HepG2 (cell line): Measurements from ENCODE around the gene SMCO4. TPM values are rescaled to one million over a fixed set of nuclear protein-coding genes. Genes with fewer than 3 reads are reported as not detected.
A peak's percentile ranks its signal among the peaks of the same experiment; 100 is the strongest.

Experiments used
- CBX5 ChIP-seq: sonication (generic); formaldehyde crosslinking; IDR thresholded peaks from 2 replicates; pipeline ENCODE4 v1.4.0; 2020; ENCODE audit warnings: missing genetic modification reagents, borderline replicate concordance
- ELF3 ChIP-seq: IDR thresholded peaks from 2 replicates; pipeline ENCODE4 v1.6.1; 2016; ENCODE audit warnings: missing genetic modification reagents, missing compliant biosample characterization
- FOSL2 ChIP-seq: sonication (generic); formaldehyde crosslinking; IDR thresholded peaks from 2 replicates; pipeline ENCODE4 v1.4.0; 2020; ENCODE audit warnings: missing genetic modification reagents
- MED1 ChIP-seq: sonication (generic); formaldehyde crosslinking; IDR thresholded peaks from 2 replicates; pipeline ENCODE4 v1.4.0; 2020; ENCODE audit warnings: missing genetic modification reagents
- ZMYM3 ChIP-seq: sonication (generic); formaldehyde crosslinking; IDR thresholded peaks from 2 replicates; pipeline ENCODE4 v1.5.1; 2020; ENCODE audit warnings: mild to moderate bottlenecking, missing genetic modification reagents
- ZNF460 ChIP-seq: sonication (generic); formaldehyde crosslinking; IDR thresholded peaks from 2 replicates; pipeline ENCODE4 v1.5.1; 2020; ENCODE audit warnings: missing genetic modification reagents, mild to moderate bottlenecking, borderline replicate concordance
- polyA plus RNA-seq, 8 experiments: library from polyadenylated mRNA; depleted of rRNA in 3 of 8; stranded (reverse) in 7 of 8; unstranded in 1 of 8; fragments of >200 nt; fragmentation: Illumina TruSeq in 4 of 8; extraction: Trizol in 4 of 8; gene quantifications; 2 replicates each; pipeline versions ENCODE4 v1.2.1 to v1.2.3, GENCODE V29; 2011 to 2016; ENCODE audit warnings: low read depth in 4 of 8, missing spikeins in 1 of 8, mixed read lengths in 1 of 8; ENCODE audit not compliant: insufficient read depth in 1 of 8
- total RNA-seq, 5 experiments: library from RNA; depleted of rRNA; stranded (reverse); fragments of >200 nt; fragmentation: Illumina TruSeq; extraction: Trizol; gene quantifications; 2 replicates each; pipeline ENCODE4 v1.2.3, GENCODE V29; 2016; ENCODE audit warnings: low read depth in 1 of 5
- TF ChIP-seq, protein P1 (sequence below): sonication (generic); formaldehyde crosslinking; IDR thresholded peaks from 2 replicates; pipeline ENCODE4 v1.5.1; 2020; ENCODE audit warnings: mild to moderate bottlenecking, missing genetic modification reagents
- TF ChIP-seq, protein P2 (sequence below): IDR thresholded peaks from 2 replicates; pipeline ENCODE4 v1.6.1; 2016; ENCODE audit warnings: low read depth, missing genetic modification reagents, missing compliant biosample characterization
- TF ChIP-seq, protein P3 (sequence below): sonication (generic); formaldehyde crosslinking; IDR thresholded peaks from 2 replicates; pipeline ENCODE4 v1.4.0; 2020; ENCODE audit warnings: missing genetic modification reagents

The SMCO4 gene
- total and polyA plus RNA-seq, 2 of the 13 experiments (the other 11 are each of a cell fraction or from before 2014, with no cell fraction given): 10.6 to 28.5 TPM

DNA sequence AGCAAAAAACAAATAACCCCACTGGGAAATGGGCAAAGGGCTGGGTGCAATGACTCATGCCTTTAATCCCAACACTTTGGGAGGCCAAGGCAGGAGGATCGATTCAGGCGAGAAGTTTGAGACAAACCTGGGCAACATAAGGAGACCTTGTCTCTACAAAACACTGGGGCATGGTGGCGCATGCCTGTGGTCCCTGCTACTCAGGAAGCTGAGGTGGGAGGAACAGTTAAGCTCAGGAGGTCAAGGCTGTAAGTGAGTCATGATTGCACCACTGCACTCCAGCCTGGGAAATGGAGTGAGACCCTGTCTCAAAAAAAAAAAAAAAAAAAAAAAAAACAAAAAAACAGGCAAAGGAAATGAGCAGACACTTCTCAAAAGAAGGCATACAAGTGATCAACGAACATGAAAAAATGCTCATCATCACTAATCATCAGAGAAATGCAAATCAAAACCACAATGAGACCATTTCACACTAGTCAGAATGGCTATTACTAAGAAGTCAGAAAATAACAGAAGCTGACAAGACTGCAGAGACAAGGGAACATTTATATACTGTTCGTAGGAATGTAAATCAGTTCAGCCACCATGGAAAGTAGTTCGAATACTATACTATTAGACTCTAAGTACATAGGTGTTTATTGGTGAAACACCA, 48.2 kb upstream of the SMCO4 start (continued):
- TF ChIP-seq ZMYM3 (peak; percentile 93), FOSL2 (CRISPR knock-in tag) (peak; percentile 98), ZNF460 (peak; percentile 98), ELF3 (CRISPR knock-in tag) (0 out of 2 replicates have a peak, but pooled peaks have one; percentile 29), CBX5 (peak; percentile 67; the same call in 1 of the 2 replicates), MED1 (CRISPR knock-in tag) (peak; percentile 79)
- TF ChIP-seq, protein P1, sequence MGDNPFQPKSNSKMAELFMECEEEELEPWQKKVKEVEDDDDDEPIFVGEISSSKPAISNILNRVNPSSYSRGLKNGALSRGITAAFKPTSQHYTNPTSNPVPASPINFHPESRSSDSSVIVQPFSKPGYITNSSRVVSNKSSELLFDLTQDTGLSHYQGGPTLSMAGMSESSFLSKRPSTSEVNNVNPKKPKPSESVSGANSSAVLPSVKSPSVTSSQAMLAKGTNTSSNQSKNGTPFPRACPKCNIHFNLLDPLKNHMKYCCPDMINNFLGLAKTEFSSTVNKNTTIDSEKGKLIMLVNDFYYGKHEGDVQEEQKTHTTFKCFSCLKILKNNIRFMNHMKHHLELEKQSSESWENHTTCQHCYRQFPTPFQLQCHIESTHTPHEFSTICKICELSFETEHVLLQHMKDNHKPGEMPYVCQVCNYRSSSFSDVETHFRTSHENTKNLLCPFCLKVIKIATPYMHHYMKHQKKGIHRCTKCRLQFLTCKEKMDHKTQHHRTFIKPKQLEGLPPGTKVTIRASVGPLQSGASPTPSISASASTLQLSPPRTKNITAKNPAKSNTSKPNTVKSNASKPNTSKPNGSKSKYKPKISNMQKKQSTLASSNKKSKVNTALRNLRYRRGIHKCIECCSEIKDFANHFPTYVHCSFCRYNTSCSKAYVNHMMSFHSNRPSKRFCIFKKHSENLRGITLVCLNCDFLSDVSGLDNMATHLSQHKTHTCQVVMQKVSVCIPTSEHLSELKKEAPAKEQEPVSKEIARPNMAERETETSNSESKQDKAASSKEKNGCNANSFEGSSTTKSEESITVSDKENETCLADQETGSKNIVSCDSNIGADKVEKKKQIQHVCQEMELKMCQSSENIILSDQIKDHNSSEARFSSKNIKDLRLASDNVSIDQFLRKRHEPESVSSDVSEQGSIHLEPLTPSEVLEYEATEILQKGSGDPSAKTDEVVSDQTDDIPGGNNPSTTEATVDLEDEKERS (CRISPR knock-in tag): peak; percentile 72
- TF ChIP-seq, protein P2, sequence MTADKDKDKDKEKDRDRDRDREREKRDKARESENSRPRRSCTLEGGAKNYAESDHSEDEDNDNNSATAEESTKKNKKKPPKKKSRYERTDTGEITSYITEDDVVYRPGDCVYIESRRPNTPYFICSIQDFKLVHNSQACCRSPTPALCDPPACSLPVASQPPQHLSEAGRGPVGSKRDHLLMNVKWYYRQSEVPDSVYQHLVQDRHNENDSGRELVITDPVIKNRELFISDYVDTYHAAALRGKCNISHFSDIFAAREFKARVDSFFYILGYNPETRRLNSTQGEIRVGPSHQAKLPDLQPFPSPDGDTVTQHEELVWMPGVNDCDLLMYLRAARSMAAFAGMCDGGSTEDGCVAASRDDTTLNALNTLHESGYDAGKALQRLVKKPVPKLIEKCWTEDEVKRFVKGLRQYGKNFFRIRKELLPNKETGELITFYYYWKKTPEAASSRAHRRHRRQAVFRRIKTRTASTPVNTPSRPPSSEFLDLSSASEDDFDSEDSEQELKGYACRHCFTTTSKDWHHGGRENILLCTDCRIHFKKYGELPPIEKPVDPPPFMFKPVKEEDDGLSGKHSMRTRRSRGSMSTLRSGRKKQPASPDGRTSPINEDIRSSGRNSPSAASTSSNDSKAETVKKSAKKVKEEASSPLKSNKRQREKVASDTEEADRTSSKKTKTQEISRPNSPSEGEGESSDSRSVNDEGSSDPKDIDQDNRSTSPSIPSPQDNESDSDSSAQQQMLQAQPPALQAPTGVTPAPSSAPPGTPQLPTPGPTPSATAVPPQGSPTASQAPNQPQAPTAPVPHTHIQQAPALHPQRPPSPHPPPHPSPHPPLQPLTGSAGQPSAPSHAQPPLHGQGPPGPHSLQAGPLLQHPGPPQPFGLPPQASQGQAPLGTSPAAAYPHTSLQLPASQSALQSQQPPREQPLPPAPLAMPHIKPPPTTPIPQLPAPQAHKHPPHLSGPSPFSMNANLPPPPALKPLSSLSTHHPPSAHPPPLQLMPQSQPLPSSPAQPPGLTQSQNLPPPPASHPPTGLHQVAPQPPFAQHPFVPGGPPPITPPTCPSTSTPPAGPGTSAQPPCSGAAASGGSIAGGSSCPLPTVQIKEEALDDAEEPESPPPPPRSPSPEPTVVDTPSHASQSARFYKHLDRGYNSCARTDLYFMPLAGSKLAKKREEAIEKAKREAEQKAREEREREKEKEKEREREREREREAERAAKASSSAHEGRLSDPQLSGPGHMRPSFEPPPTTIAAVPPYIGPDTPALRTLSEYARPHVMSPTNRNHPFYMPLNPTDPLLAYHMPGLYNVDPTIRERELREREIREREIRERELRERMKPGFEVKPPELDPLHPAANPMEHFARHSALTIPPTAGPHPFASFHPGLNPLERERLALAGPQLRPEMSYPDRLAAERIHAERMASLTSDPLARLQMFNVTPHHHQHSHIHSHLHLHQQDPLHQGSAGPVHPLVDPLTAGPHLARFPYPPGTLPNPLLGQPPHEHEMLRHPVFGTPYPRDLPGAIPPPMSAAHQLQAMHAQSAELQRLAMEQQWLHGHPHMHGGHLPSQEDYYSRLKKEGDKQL: 0 out of 2 replicates have a peak, but pooled peaks have one; percentile 28
- TF ChIP-seq, protein P3, sequence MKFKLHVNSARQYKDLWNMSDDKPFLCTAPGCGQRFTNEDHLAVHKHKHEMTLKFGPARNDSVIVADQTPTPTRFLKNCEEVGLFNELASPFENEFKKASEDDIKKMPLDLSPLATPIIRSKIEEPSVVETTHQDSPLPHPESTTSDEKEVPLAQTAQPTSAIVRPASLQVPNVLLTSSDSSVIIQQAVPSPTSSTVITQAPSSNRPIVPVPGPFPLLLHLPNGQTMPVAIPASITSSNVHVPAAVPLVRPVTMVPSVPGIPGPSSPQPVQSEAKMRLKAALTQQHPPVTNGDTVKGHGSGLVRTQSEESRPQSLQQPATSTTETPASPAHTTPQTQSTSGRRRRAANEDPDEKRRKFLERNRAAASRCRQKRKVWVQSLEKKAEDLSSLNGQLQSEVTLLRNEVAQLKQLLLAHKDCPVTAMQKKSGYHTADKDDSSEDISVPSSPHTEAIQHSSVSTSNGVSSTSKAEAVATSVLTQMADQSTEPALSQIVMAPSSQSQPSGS (CRISPR knock-in tag): peak; percentile 41; the same call in 1 of the 2 replicates
